Natural killer cell (primary cell): ENCODE results near the gene CCDC12. TPM values are rescaled to one million over a fixed set of nuclear protein-coding genes. Genes with fewer than 3 reads are reported as not detected.

Experiments
- ATAC-seq, 3 donors: fragments of 150-1000 bp in 2 of 3; fragments of 200-7000 bp in 1 of 3; cut with Tn5 transposase; 1 replicate in 1 of 3; 2 replicates in 2 of 3; pipeline ENCODE4 v1.10.0; 2021; ENCODE audit warnings: mild to moderate bottlenecking in 2 of 3, moderate library complexity in 2 of 3
- DNase-seq, 2 donors: peaks; one replicate each; pipeline versions ENCODE4 v3.0.0 to v3.0.0-alpha.2; 2013 to 2021; ENCODE audit warnings: mixed read lengths in 1 of 2
- H3K27ac ChIP-seq: one replicate; pipeline ENCODE4 v1.5.1; 2013; ENCODE audit warnings: mild to moderate bottlenecking, low read length
- H3K27me3 ChIP-seq: one replicate; pipeline ENCODE4 v1.6.1; 2013; ENCODE audit warnings: low read length; ENCODE audit not compliant: control insufficient read depth, insufficient read depth
- H3K36me3 ChIP-seq: one replicate; pipeline ENCODE4 v1.6.1; 2013; ENCODE audit warnings: low read length; ENCODE audit not compliant: control insufficient read depth, insufficient read depth
- H3K4me1 ChIP-seq: one replicate; pipeline ENCODE4 v1.6.1; 2013; ENCODE audit warnings: low read length; ENCODE audit not compliant: control insufficient read depth, insufficient read depth
- H3K4me3 ChIP-seq: one replicate; pipeline ENCODE4 v1.5.1; 2013; ENCODE audit warnings: low read length
- H3K9me3 ChIP-seq: one replicate; pipeline ENCODE4 v1.6.1; 2013; ENCODE audit warnings: low read length; ENCODE audit not compliant: control insufficient read depth, insufficient read depth
- H3K27ac Mint-ChIP-seq, 2 donors: one replicate each; pipeline ENCODE4 v1.8.0; 2022; ENCODE audit warnings: mild to moderate bottlenecking in 2 of 2, mixed read lengths in 2 of 2, moderate library complexity in 1 of 2
- H3K27me3 Mint-ChIP-seq, 2 donors: one replicate each; pipeline ENCODE4 v1.8.0; 2022; ENCODE audit warnings: low read depth in 2 of 2, mixed read lengths in 2 of 2
- H3K36me3 Mint-ChIP-seq: one replicate; pipeline ENCODE4 v1.8.0; 2022; ENCODE audit warnings: mixed read lengths
- H3K4me1 Mint-ChIP-seq, 2 donors: one replicate each; pipeline ENCODE4 v1.8.0; 2022; ENCODE audit warnings: mixed read lengths in 2 of 2
- H3K4me3 Mint-ChIP-seq: one replicate; pipeline ENCODE4 v1.8.0; 2022; ENCODE audit warnings: mild to moderate bottlenecking, moderate library complexity, mixed read lengths
- H3K9me3 Mint-ChIP-seq, 2 donors: one replicate each; pipeline ENCODE4 v1.8.0; 2022; ENCODE audit warnings: mixed read lengths in 2 of 2
- WGBS: methylation state at CpG from one replicate; pipeline ENCODE4 v1.1.7; 2013; ENCODE audit warnings: missing lambda C conversion rate; ENCODE audit not compliant: insufficient coverage; 5-methylcytosine and 5-hydroxymethylcytosine counted together
- intact Hi-C: fragments of 100-400 bp; cut with micrococcal nuclease; formaldehyde crosslinking; loops from one replicate; pipeline ENCODE4 v1.14.2; 2022
- total RNA-seq, 4 donors: library from RNA; stranded (reverse); fragments of 120-200 nt in 1 of 4; gene quantifications; one replicate each; pipeline versions ENCODE4 v1.2.3 to v1.2.4, GENCODE V29; 2013 to 2022
- TF ChIP-seq, protein P1 (sequence below): fragments of 200-600 bp; IDR thresholded peaks from one replicate; pipeline ENCODE4 v1.8.0; 2022; ENCODE audit warnings: antibody characterized with exemption

CCDC12 gene
- 100 to 1,000 TPM; 104 to 114 (median 111) TPM for total RNA-seq
- total RNA-seq (2013) = 74.3 TPM

DNA sequence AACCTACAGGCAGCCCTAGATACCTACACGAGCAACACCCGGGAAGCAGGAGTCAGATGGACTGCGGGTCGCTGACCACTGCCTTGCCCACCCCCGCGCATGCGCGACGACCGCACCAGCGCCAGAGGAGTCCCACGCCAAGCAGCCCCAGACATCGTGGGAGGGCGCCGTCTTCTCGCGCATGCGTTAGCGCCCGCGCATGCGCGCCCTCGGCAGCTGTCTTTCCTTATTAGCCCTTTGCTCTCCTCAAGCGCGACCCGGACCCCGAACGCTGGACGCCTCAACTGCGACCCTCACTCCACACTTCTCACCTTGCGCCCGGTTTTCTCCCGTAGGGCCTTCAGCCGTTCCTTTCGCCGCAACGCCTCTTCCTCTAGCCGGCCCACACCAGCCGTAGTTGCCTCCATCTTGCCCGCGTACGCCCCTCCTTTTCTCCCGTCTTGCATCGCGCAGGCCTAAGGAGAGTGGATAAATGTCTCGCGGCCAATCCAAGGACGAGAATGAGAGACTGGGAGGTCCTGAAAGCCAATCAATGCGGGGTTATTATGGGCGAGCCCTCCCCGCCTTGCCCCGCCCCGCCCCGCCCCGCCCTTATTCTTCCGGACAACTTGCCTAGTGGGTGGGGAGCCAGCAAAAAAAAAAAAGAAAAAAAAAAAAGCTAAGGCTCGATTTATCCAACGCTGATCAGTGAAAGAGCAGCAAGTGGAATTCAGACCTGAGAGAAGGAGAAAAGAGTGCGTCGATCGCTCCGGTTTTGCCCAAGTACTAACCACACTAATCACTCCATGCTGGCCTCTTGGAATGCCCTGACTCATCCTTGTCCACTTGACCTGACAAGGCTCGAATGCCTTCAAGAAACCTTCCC is at the start of gene CCDC12:
Gene CCDC12 (minus strand): TSS at position 420 of the 865 bp plus-strand sequence. CDS start 13 bp downstream, at position 407.
- no peaks in the 10 kb centered on the region for H3K9me3 ChIP-seq
- peak within 1 kb of the TSS; percentile 96 for H3K4me3 Mint-ChIP-seq
- no peaks in the 10 kb centered on the region for H3K36me3 Mint-ChIP-seq
- ATAC-seq (peak; percentile 73 to 89 (median 78)), DNase-seq (peak; percentile 93 to 98)
- peak within 1 kb of the TSS; percentile 76 for H3K27ac ChIP-seq
- no peaks in the 10 kb centered on the region for H3K36me3 ChIP-seq
- TF ChIP-seq, protein P1, sequence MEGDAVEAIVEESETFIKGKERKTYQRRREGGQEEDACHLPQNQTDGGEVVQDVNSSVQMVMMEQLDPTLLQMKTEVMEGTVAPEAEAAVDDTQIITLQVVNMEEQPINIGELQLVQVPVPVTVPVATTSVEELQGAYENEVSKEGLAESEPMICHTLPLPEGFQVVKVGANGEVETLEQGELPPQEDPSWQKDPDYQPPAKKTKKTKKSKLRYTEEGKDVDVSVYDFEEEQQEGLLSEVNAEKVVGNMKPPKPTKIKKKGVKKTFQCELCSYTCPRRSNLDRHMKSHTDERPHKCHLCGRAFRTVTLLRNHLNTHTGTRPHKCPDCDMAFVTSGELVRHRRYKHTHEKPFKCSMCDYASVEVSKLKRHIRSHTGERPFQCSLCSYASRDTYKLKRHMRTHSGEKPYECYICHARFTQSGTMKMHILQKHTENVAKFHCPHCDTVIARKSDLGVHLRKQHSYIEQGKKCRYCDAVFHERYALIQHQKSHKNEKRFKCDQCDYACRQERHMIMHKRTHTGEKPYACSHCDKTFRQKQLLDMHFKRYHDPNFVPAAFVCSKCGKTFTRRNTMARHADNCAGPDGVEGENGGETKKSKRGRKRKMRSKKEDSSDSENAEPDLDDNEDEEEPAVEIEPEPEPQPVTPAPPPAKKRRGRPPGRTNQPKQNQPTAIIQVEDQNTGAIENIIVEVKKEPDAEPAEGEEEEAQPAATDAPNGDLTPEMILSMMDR = no peak
- H3K27me3 ChIP-seq = no peaks in the 10 kb centered on the region
- no peaks in the 10 kb centered on the region for H3K27me3 Mint-ChIP-seq
- H3K27ac Mint-ChIP-seq = peak within 1 kb of the TSS; percentile 94
- under 1% methylated on average over 62 of the region's 64 CpGs for whole genome bisulfite sequencing
- no peaks in the 10 kb centered on the region for H3K9me3 Mint-ChIP-seq
- H3K4me1 Mint-ChIP-seq = peaks cover 57 to 68% of the 10 kb centered on the region in 2 donors
- peak within 1 kb of the TSS; percentile 64 for H3K4me3 ChIP-seq
- peaks cover 75% of the 10 kb centered on the region for H3K4me1 ChIP-seq
- intact Hi-C loops = loop anchor here (1.0 to 5.0 kb wide), 3 partner anchors 17 to 61 kb away; no protein-coding TSS in a partner anchor

DNA sequence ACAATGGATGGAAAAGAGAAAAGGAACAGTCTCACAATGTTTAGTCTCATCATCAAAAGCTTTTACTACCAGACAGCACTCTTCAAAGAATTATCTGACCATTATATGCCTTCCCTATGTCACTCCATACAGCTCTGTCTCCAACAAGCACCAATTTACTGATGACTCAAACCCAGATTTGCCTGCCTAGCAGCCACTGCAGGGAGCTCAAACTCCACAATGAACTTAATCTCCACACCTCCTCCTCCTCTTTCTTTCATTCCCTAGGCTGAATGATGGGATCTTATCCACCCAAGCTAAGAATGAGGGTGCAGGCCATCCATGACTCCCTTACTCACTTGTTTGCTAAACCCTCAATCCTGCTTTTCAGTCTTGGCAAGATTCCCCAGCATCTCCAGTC is 48.4 kb upstream of the CCDC12 start:
- no peaks in the 10 kb centered on the region for H3K36me3 Mint-ChIP-seq
- no peaks in the 10 kb centered on the region for H3K27me3 ChIP-seq
- H3K27ac Mint-ChIP-seq = no peak overlapping the region
- H3K36me3 ChIP-seq = peaks cover 4% of the 10 kb centered on the region
- no peaks in the 10 kb centered on the region for H3K4me1 ChIP-seq
- H3K4me3 Mint-ChIP-seq = no peak overlapping the region
- no peak for ATAC-seq
- H3K9me3 Mint-ChIP-seq = no peaks in the 10 kb centered on the region
- DNase-seq = no peak
- no peak overlapping the region for H3K27ac ChIP-seq
- peaks cover 18 to 23% of the 10 kb centered on the region in 2 donors for H3K4me1 Mint-ChIP-seq
- intact Hi-C loops = no loop called here
- no peaks in the 10 kb centered on the region for H3K9me3 ChIP-seq
- TF ChIP-seq, protein P1 = no peak
- no peak overlapping the region for H3K4me3 ChIP-seq
- no peaks in the 10 kb centered on the region for H3K27me3 Mint-ChIP-seq

DNA sequence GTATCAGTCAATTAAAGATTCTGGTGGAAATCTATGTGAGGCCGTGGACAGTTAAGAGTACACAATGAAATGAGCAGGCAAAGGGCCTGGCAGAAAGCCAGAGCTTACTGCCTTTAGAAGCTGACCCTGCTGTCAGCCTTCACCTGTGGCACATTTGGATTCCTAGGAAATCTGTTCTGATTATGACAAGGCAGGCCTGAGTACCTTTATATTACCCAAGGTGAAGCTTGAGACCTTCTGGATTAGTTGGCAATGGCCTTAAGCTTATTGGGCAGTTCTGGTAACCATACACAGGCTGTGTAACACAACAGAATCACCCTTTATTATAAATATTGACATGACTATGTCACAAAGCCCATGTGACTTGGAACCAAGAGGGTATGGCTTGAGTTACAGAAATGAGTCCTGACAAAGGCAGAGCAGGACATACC is 46.1 kb upstream of the CCDC12 start:
- H3K27ac ChIP-seq = no peak overlapping the region
- Mint-ChIP-seq H3K36me3 (no peaks in the 10 kb centered on the region), H3K27ac (no peak overlapping the region), H3K27me3 (no peaks in the 10 kb centered on the region), H3K4me3 (no peak overlapping the region), H3K9me3 (no peaks in the 10 kb centered on the region), H3K4me1 (peaks cover 38 to 41% of the 10 kb centered on the region in 2 donors)
- ATAC-seq = no peak
- no peaks in the 10 kb centered on the region for H3K27me3 ChIP-seq
- no peak overlapping the region for H3K4me3 ChIP-seq
- H3K36me3 ChIP-seq = peaks cover 14% of the 10 kb centered on the region
- H3K4me1 ChIP-seq = peaks cover 6% of the 10 kb centered on the region
- H3K9me3 ChIP-seq = no peaks in the 10 kb centered on the region
- TF ChIP-seq, protein P1 = no peak
- intact Hi-C loops = no loop called here
- WGBS = 88% methylated on average over 1 of the region's 1 CpG
- DNase-seq = no peak
